Neural cell (in vitro differentiated cells): Measurements from ENCODE around the gene FRMD4A. TPM values are rescaled to one million over a fixed set of nuclear protein-coding genes. Genes with fewer than 3 reads are reported as not detected.

Experiments used
- H2AFZ ChIP-seq: fragments of 200-600, 300-800 bp; sonication (generic), shearing (Covaris generic); 2 replicates; pipeline ENCODE4 v1.6.0; 2014; ENCODE audit warnings: low read depth, mild to moderate bottlenecking, antibody characterized with exemption, low read length, moderate library complexity
- H3F3A ChIP-seq: fragments of 200-600 bp; shearing (Covaris generic); 2 replicates; pipeline ENCODE4 v1.6.1; 2016; ENCODE audit warnings: mild to moderate bottlenecking, moderate library complexity, mixed read lengths, antibody characterized with exemption, low read length; ENCODE audit not compliant: insufficient read depth, poor library complexity, severe bottlenecking
- H3K27ac ChIP-seq: fragments of 200-600, 300-800 bp; sonication (generic), shearing (Covaris generic); 2 replicates; pipeline ENCODE4 v1.5.1; 2014; ENCODE audit warnings: mild to moderate bottlenecking, low read length, moderate library complexity
- H3K27me3 ChIP-seq: fragments of 300-800, 200-600 bp; sonication (generic), shearing (Covaris generic); 2 replicates; pipeline ENCODE4 v1.6.0; 2014; ENCODE audit warnings: mild to moderate bottlenecking, low read depth, low read length, moderate library complexity; ENCODE audit not compliant: insufficient read depth
- H3K36me3 ChIP-seq: fragments of 300-800, 200-600 bp; sonication (generic), shearing (Covaris generic); 2 replicates; pipeline ENCODE4 v1.5.1; 2014; ENCODE audit warnings: mild to moderate bottlenecking, antibody characterized with exemption, low read length, moderate library complexity; ENCODE audit not compliant: insufficient read depth
- H3K4me2 ChIP-seq: fragments of 300-800, 200-600 bp; sonication (generic), shearing (Covaris generic); 2 replicates; pipeline ENCODE4 v1.6.0; 2014; ENCODE audit warnings: mild to moderate bottlenecking, low read length
- H3K4me3 ChIP-seq: fragments of 300-800, 200-600 bp; sonication (generic), shearing (Covaris generic); 2 replicates; pipeline ENCODE4 v1.5.1; 2014; ENCODE audit warnings: mild to moderate bottlenecking, low read length, moderate library complexity
- H3K79me2 ChIP-seq: fragments of 200-600 bp; shearing (Covaris generic); replicated peaks from 2 replicates; pipeline ENCODE4 v1.6.0; 2014; ENCODE audit warnings: mild to moderate bottlenecking, low read length, moderate library complexity; ENCODE audit not compliant: insufficient read depth
- H3K9ac ChIP-seq: fragments of 300-800, 200-600 bp; sonication (generic), shearing (Covaris generic); 2 replicates; pipeline ENCODE4 v1.6.1; 2016; ENCODE audit warnings: mild to moderate bottlenecking, low read length, mixed read lengths
- H3K9me2 ChIP-seq: fragments of 200-600 bp; shearing (Covaris generic); 2 replicates; pipeline ENCODE4 v1.6.1; 2016; ENCODE audit warnings: mild to moderate bottlenecking, low read length, mixed read lengths; ENCODE audit not compliant: insufficient read depth
- H3K9me3 ChIP-seq: fragments of 200-600, 300-800 bp; sonication (generic), shearing (Covaris generic); 2 replicates; pipeline ENCODE4 v1.6.1; 2016; ENCODE audit warnings: mild to moderate bottlenecking, mixed run types, low read length, moderate library complexity, mixed read lengths
- H4K20me1 ChIP-seq: fragments of 200-600 bp; shearing (Covaris generic); 2 replicates; pipeline ENCODE4 v1.6.1; 2016; ENCODE audit warnings: mild to moderate bottlenecking, mixed run types; ENCODE audit not compliant: insufficient read depth
- EP300 ChIP-seq: fragments of 450-650 bp; conservative IDR thresholded peaks from 2 replicates; pipeline ENCODE4 v1.6.1; 2014; ENCODE audit warnings: antibody characterized with exemption, mild to moderate bottlenecking, moderate library complexity; ENCODE audit not compliant: poor library complexity, severe bottlenecking
- EZH2 ChIP-seq: fragments of 200-600, 300-800 bp; shearing (Covaris generic), sonication (generic); IDR thresholded peaks from 2 replicates; pipeline ENCODE4 v1.6.1; 2014; ENCODE audit warnings: antibody characterized with exemption, low read length, borderline replicate concordance, mild to moderate bottlenecking; ENCODE audit not compliant: insufficient read depth, poor library complexity, severe bottlenecking
- MXI1 ChIP-seq: fragments of 450-650 bp; conservative IDR thresholded peaks from 2 replicates; pipeline ENCODE4 v1.6.1; 2014; ENCODE audit warnings: antibody characterized with exemption, mild to moderate bottlenecking; ENCODE audit not compliant: poor library complexity, severe bottlenecking
- POLR2AphosphoS5 ChIP-seq: IDR thresholded peaks from 2 replicates; pipeline ENCODE4 v1.6.1; 2012
- RAD21 ChIP-seq: fragments of 450-650 bp; conservative IDR thresholded peaks from 2 replicates; pipeline ENCODE4 v1.6.1; 2014; ENCODE audit warnings: antibody characterized with exemption, mild to moderate bottlenecking, moderate library complexity
- SMC3 ChIP-seq: fragments of 450-650 bp; conservative IDR thresholded peaks from 2 replicates; pipeline ENCODE4 v1.6.1; 2014; ENCODE audit warnings: antibody characterized with exemption, mild to moderate bottlenecking, moderate library complexity; ENCODE audit not compliant: poor library complexity
- TAF1 ChIP-seq: IDR thresholded peaks from 2 replicates; pipeline ENCODE4 v1.6.1; 2012; ENCODE audit warnings: low read depth
- polyA plus RNA-seq: library from polyadenylated mRNA; depleted of rRNA; stranded (reverse); fragments of >200 nt; gene quantifications from 2 replicates; pipeline ENCODE4 v1.2.3, GENCODE V29; 2014
- TF ChIP-seq, protein P1 (sequence below): IDR thresholded peaks from 2 replicates; pipeline ENCODE4 v1.6.1; 2012; ENCODE audit warnings: borderline replicate concordance
- TF ChIP-seq, protein P2 (sequence below): fragments of 450-650 bp; IDR thresholded peaks from 2 replicates; pipeline ENCODE4 v1.5.1; 2014; ENCODE audit warnings: antibody characterized with exemption, mild to moderate bottlenecking, moderate library complexity; ENCODE audit not compliant: poor library complexity, severe bottlenecking

The FRMD4A gene
- polyA plus RNA-seq, 1 donor from 2014 or later: 36.5 TPM

DNA sequence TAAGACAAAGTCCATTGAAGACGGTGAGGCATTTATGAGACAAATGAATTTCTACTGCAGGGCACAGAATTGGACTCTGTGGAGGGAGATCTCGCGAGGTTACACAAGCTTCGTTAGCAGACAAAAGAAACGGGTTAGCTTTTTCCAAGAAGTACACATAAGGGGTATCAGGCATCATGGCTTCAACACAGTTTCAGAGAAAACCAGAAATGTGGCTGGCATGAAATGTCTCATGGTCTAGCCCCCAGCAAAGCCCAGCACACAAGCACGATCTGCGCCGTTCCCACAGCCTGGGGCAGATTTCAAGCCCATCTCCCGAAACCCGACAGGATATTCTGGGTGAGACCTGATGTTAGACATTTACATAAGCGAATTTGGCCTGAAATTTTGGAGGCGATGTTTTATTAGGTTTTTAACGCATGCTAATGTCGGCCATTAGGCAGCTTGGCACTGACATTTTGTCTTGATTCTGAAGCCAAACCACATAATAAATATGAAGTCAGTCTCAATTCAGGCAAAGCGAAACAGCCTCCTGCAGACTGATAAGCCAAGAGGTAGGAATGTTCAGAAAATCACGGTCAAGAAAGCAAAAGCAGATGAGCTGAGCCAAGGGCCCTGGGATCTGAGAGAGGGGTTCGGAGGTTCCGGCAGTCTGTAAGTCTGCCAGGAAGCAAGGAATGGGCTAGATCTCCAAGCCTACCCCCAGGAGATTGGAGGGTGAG lies 503.5 kb downstream of the FRMD4A start:
- no peaks in the 10 kb centered on the region for H3K9me2 ChIP-seq
- no peaks in the 10 kb centered on the region for H3K27me3 ChIP-seq
- H3K79me2 ChIP-seq: no peaks in the 10 kb centered on the region
- no peaks in the 10 kb centered on the region for H4K20me1 ChIP-seq
- TF ChIP-seq EZH2: no peak
- no peak for TF ChIP-seq EP300
- TF ChIP-seq, protein P1, sequence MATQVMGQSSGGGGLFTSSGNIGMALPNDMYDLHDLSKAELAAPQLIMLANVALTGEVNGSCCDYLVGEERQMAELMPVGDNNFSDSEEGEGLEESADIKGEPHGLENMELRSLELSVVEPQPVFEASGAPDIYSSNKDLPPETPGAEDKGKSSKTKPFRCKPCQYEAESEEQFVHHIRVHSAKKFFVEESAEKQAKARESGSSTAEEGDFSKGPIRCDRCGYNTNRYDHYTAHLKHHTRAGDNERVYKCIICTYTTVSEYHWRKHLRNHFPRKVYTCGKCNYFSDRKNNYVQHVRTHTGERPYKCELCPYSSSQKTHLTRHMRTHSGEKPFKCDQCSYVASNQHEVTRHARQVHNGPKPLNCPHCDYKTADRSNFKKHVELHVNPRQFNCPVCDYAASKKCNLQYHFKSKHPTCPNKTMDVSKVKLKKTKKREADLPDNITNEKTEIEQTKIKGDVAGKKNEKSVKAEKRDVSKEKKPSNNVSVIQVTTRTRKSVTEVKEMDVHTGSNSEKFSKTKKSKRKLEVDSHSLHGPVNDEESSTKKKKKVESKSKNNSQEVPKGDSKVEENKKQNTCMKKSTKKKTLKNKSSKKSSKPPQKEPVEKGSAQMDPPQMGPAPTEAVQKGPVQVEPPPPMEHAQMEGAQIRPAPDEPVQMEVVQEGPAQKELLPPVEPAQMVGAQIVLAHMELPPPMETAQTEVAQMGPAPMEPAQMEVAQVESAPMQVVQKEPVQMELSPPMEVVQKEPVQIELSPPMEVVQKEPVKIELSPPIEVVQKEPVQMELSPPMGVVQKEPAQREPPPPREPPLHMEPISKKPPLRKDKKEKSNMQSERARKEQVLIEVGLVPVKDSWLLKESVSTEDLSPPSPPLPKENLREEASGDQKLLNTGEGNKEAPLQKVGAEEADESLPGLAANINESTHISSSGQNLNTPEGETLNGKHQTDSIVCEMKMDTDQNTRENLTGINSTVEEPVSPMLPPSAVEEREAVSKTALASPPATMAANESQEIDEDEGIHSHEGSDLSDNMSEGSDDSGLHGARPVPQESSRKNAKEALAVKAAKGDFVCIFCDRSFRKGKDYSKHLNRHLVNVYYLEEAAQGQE: no peak
- TF ChIP-seq RAD21: no peak
- no peak for TF ChIP-seq MXI1
- no peak for TF ChIP-seq TAF1
- TF ChIP-seq, protein P2, sequence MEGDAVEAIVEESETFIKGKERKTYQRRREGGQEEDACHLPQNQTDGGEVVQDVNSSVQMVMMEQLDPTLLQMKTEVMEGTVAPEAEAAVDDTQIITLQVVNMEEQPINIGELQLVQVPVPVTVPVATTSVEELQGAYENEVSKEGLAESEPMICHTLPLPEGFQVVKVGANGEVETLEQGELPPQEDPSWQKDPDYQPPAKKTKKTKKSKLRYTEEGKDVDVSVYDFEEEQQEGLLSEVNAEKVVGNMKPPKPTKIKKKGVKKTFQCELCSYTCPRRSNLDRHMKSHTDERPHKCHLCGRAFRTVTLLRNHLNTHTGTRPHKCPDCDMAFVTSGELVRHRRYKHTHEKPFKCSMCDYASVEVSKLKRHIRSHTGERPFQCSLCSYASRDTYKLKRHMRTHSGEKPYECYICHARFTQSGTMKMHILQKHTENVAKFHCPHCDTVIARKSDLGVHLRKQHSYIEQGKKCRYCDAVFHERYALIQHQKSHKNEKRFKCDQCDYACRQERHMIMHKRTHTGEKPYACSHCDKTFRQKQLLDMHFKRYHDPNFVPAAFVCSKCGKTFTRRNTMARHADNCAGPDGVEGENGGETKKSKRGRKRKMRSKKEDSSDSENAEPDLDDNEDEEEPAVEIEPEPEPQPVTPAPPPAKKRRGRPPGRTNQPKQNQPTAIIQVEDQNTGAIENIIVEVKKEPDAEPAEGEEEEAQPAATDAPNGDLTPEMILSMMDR: no peak
- TF ChIP-seq SMC3: no peak
- no peak for TF ChIP-seq POLR2AphosphoS5
- no peak overlapping the region for H3K9ac ChIP-seq
- no peaks in the 10 kb centered on the region for H3K36me3 ChIP-seq
- H3K27ac ChIP-seq: no peak overlapping the region
- H3F3A ChIP-seq: no peaks in the 10 kb centered on the region
- H3K4me3 ChIP-seq: no peak overlapping the region
- no peak overlapping the region for H3K4me2 ChIP-seq
- H2AFZ ChIP-seq: no peak overlapping the region
- H3K9me3 ChIP-seq: no peaks in the 10 kb centered on the region

DNA sequence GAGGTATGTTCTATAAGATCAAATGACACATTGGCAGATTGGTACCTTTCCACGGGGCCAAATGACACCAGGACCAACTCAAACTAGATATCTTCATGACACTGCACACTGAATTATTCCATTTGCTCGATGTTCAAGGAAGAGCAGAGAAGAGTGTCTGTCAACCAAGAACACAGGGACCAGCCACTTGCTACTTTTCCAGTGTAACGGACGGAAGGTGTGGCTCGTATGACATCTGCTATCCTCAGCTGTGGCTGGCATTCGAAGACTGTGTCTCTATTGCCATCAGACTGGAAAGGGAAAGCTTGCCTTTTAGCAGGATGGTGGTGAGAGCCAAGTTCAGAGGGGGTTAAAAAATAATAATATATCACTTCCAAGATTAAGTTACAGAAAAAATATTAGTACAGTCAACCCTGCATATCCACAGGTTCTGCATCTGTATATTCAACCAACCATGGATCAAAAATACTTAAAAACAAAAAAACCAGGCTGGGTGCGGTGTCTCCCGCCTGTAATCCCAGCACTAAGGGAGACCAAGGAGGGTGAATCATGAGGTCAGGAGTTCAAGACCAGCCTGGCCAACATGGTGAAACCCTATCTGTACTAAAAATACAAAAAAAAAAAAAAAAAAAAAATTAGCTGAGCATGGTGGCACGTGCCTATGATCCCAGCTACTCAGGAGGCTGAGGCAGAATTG lies 506.9 kb downstream of the FRMD4A start:
- no peaks in the 10 kb centered on the region for H3K9me3 ChIP-seq
- H4K20me1 ChIP-seq: no peaks in the 10 kb centered on the region
- H3F3A ChIP-seq: no peaks in the 10 kb centered on the region
- H3K27me3 ChIP-seq: no peaks in the 10 kb centered on the region
- no peaks in the 10 kb centered on the region for H3K79me2 ChIP-seq
- peak overlapping the region; percentile 72 for H3K27ac ChIP-seq
- no peak overlapping the region for H3K4me2 ChIP-seq
- H3K36me3 ChIP-seq: no peaks in the 10 kb centered on the region
- H3K9ac ChIP-seq: no peak overlapping the region
- H3K9me2 ChIP-seq: no peaks in the 10 kb centered on the region
- H2AFZ ChIP-seq: no peak overlapping the region
- H3K4me3 ChIP-seq: peak overlapping the region; percentile 56
- TF ChIP-seq TAF1 (no peak), POLR2AphosphoS5 (no peak), EZH2 (no peak), RAD21 (no peak), MXI1 (no peak), SMC3 (no peak), EP300 (no peak)
- TF ChIP-seq, protein P2: no peak
- TF ChIP-seq, protein P1: no peak
